Islet precursor cell (in vitro differentiated cells): Measurements from ENCODE around the gene ATF7.
A peak's percentile ranks its signal among the peaks of the same experiment; 100 is the strongest.
"Not testable (repeated sequence)": the region's sequence is repeated elsewhere in the genome, so short reads cannot be mapped to it uniquely, and the experiment has no call there.

Experiments
- DNase-seq: peaks from one replicate; pipeline ENCODE4 v3.0.0-alpha.2; 2018

Gene ATF7

GRCh38 chr12:53593707-53594106, 32.5 kb downstream of the ATF7 start:
- DNase-seq: no peak

GRCh38 chr12:53593031-53593430, 33.2 kb downstream of the ATF7 start:
- no peak for DNase-seq

GRCh38 chr12:53592426-53592825, 33.8 kb downstream of the ATF7 start:
- DNase-seq: no peak

- DNase-seq: no peak
Observed at GRCh38 chr12:53591301-53592206, 34.6 kb downstream of the ATF7 start.

GRCh38 chr12:53590652-53591051, 35.5 kb downstream of the ATF7 start:
- DNase-seq: no peak

GRCh38 chr12:53589915-53590314, 36.3 kb downstream of the ATF7 start:
- no peak for DNase-seq

GRCh38 chr12:53589423-53589822, 36.8 kb downstream of the ATF7 start:
- no peak for DNase-seq

GRCh38 chr12:53588123-53588522, 38.1 kb downstream of the ATF7 start:
- DNase-seq: no peak

GRCh38 chr12:53586745-53587144, 39.4 kb downstream of the ATF7 start:
- no peak for DNase-seq

- no peak for DNase-seq
Observed at GRCh38 chr12:53585448-53586125, 40.6 kb downstream of the ATF7 start.

- DNase-seq: no peak
Observed at GRCh38 chr12:53579545-53579955, 46.6 kb downstream of the ATF7 start.

GRCh38 chr12:53578783-53579182, 47.4 kb downstream of the ATF7 start:
- peak; percentile 57 for DNase-seq

GRCh38 chr12:53577941-53578352, 48.2 kb downstream of the ATF7 start:
- DNase-seq: no peak

GRCh38 chr12:53575502-53576249, 50.5 kb downstream of the ATF7 start:
- DNase-seq: no peak

- DNase-seq: no peak
Observed at GRCh38 chr12:53572134-53572758, 53.9 kb downstream of the ATF7 start.

GRCh38 chr12:53571295-53571694, 54.9 kb downstream of the ATF7 start:
- no peak for DNase-seq

- no peak for DNase-seq
Observed at GRCh38 chr12:53568809-53569557, 57.2 kb downstream of the ATF7 start.

- no peak for DNase-seq
Observed at GRCh38 chr12:53567961-53568808, 58.0 kb downstream of the ATF7 start.

GRCh38 chr12:53565376-53565775, 60.8 kb downstream of the ATF7 start:
- DNase-seq: not testable (repeated sequence)

GRCh38 chr12:53564941-53565340, 61.2 kb downstream of the ATF7 start:
- DNase-seq: no peak

- DNase-seq: no peak
Observed at GRCh38 chr12:53564278-53564677, 61.9 kb downstream of the ATF7 start.
